HG02943 (cell line): ENCODE data around the gene RSF1.
"Not testable (repeated sequence)": the region's sequence is repeated elsewhere in the genome, so short reads cannot be mapped to it uniquely, and the experiment has no call there.

Experiments
- ATAC-seq: cut with Tn5 transposase; IDR thresholded peaks from one replicate; pipeline ENCODE4 v1.9.1; 2021; ENCODE audit warnings: mild to moderate bottlenecking, low read depth, moderate library complexity; ENCODE audit not compliant: unreplicated experiment

Gene RSF1, protein sequence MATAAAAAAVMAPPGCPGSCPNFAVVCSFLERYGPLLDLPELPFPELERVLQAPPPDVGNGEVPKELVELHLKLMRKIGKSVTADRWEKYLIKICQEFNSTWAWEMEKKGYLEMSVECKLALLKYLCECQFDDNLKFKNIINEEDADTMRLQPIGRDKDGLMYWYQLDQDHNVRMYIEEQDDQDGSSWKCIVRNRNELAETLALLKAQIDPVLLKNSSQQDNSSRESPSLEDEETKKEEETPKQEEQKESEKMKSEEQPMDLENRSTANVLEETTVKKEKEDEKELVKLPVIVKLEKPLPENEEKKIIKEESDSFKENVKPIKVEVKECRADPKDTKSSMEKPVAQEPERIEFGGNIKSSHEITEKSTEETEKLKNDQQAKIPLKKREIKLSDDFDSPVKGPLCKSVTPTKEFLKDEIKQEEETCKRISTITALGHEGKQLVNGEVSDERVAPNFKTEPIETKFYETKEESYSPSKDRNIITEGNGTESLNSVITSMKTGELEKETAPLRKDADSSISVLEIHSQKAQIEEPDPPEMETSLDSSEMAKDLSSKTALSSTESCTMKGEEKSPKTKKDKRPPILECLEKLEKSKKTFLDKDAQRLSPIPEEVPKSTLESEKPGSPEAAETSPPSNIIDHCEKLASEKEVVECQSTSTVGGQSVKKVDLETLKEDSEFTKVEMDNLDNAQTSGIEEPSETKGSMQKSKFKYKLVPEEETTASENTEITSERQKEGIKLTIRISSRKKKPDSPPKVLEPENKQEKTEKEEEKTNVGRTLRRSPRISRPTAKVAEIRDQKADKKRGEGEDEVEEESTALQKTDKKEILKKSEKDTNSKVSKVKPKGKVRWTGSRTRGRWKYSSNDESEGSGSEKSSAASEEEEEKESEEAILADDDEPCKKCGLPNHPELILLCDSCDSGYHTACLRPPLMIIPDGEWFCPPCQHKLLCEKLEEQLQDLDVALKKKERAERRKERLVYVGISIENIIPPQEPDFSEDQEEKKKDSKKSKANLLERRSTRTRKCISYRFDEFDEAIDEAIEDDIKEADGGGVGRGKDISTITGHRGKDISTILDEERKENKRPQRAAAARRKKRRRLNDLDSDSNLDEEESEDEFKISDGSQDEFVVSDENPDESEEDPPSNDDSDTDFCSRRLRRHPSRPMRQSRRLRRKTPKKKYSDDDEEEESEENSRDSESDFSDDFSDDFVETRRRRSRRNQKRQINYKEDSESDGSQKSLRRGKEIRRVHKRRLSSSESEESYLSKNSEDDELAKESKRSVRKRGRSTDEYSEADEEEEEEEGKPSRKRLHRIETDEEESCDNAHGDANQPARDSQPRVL (N-terminal part only)

GRCh38 chr11:77820565-77821348 is at the start of gene RSF1, which contains the start of gene AAMDC:
RSF1 (minus strand) TSS chr11:77820722; CDS start chr11:77820714, 8 bp downstream.
AAMDC (plus strand) TSS chr11:77821144; CDS start chr11:77842497, 21,353 bp downstream.
- ATAC-seq = peak; percentile 77

DNA sequence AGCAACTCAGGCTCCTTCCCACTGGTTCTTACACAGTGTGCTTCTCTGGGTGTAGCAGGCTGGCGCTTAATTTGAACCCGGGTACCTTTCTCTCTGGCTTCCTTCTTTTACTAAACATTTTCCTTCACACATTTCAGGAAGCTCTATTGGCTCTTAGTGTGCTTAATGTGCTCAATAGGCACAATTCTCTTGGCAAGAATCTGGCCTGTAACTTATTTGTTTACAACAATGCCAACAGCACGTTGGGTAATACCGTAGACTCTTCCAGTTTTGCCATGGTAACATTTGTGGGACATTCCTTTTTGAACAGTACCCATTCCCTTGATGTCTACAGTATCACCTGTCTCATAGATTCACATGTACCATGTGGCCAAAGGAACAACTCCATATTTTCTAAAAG is 48.2 kb upstream of the RSF1 start:
- no peak for ATAC-seq

DNA sequence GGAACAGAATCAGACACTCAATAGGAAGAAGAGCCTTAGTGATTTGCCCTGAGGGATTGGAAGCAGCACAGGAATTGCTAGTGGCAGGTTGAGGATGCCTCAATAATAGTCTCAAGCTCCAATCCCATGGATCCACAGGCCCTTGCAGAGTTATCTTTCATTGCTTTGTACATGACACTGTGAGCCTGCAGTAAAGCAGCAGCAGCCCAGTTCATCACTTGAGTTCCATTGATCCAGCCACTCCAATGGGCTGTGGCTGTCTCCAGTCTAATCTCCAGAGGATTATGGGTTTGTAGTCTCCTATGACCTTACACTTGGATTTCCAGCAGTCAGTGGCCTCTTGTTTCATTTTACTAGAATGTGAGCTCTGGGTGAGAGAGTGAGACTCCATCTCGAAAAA is 45.8 kb upstream of the RSF1 start:
- no peak for ATAC-seq

- no peak for ATAC-seq
Observed at GRCh38 chr11:77865805-77866204, 45.3 kb upstream of the RSF1 start.

GRCh38 chr11:77861444-77861843 is 40.9 kb upstream of the RSF1 start:
- not testable (repeated sequence) for ATAC-seq

DNA sequence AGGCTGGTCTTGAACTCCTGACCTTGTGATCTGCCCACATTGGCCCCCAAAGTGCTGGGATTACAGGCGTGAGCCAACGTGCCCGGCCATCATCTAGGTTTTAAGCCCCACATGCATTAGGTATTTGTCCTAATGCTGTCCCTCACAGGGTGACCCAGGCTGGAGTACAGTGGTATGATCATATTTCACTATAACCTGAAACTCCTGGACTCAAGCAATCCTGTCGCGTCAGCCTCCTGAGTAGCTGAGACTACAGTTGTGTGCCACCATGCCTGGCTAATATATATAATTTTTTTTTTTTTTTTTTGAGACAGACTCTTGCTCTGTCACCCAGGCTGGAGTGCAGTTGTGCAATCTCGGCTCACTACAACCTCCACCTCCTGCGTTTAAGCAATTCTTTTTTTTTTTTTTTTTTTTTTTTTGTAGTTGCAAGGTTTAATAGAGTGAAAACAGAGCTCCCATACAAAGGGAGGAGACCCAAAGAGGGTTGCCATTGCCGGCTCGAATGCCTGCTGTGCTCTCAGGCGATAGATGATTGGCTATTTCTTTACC is 37.5 kb upstream of the RSF1 start:
- not testable (repeated sequence) for ATAC-seq

GRCh38 chr11:77854838-77855237 is 34.3 kb upstream of the RSF1 start:
- no peak for ATAC-seq

DNA sequence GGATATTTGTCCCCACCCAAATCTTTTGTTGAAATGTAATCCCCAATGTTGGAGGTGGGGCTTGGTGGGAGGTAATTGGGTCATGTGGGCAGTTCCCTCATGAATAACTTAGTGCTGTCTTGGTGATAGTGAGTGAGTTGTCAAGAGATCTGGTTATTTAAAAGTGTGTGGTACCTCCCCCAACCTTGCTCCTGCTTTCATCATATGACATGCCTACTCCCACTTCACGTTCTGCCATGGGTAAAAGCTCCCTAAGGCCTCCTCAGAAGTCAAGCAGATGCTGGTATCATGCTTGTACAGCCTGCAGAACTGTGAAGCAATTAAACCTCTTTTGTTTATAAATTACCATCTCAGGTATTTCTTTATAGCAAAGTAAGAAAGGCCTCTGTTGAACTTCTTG is 31.0 kb upstream of the RSF1 start:
- ATAC-seq = no peak

- not testable (repeated sequence) for ATAC-seq
Observed at GRCh38 chr11:77843700-77844099, 23.2 kb upstream of the RSF1 start.

DNA sequence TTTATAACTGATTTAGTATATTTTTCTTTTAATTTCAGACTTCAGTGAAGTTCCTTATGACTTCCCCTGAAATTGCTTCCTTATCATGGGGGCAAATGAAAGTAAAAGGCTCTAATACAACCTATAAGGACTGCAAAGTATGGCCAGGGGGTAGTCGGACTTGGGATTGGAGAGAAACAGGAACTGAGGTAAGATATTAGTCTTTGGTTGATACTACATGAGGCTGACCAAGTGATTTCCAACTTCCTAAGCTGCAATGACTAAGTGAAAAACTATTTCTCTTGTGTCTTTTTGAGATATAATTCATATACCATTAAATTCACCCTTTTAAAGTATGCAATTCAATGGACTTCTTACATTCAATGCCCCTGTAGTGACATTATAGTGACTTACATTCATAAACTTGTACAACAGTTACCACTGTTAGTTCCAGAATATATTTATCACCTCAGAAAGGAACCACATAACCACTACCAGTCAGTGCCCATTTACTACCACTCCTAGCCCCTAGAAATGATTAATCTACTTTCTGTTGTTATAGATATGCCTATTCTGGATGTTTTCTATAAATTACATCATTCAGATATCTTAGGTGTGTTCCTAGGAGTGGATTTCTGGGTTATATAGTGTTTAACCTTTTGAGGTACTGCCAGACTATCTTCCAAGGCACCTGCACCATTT is 22.1 kb upstream of the RSF1 start:
- ATAC-seq = no peak

- ATAC-seq = no peak
Observed at GRCh38 chr11:77833302-77833701, 12.8 kb upstream of the RSF1 start.

GRCh38 chr11:77828926-77829325 is 8.4 kb upstream of the RSF1 start:
- ATAC-seq = no peak

- ATAC-seq = no peak
Observed at GRCh38 chr11:77823775-77824174, 3.3 kb upstream of the RSF1 start.

DNA sequence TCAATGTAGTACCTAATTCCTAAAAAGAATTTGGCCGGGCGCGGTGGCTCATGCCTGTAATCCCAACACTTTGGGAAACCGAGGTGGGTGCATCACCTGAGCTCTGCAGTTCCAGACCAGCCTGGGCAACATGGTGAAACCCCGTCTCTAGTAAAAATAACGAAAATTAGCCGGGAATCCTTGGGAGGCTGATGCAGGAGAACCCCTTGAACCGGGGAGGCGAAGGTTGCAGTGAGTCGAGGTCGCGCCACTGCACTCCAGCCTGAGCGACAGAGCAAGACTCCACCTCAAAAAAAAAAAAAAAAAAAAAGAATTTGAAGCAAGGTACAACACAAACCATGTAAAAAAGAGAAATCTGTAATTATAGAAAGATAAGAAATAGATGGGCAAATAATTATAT is 1.6 kb upstream of the RSF1 start:
- not testable (repeated sequence) for ATAC-seq

- no peak for ATAC-seq
Observed at GRCh38 chr11:77821349-77821851, 878 bp upstream of the RSF1 start.

- peak; percentile 12 for ATAC-seq
Observed at GRCh38 chr11:77819921-77820564, 479 bp downstream of the RSF1 start.

DNA sequence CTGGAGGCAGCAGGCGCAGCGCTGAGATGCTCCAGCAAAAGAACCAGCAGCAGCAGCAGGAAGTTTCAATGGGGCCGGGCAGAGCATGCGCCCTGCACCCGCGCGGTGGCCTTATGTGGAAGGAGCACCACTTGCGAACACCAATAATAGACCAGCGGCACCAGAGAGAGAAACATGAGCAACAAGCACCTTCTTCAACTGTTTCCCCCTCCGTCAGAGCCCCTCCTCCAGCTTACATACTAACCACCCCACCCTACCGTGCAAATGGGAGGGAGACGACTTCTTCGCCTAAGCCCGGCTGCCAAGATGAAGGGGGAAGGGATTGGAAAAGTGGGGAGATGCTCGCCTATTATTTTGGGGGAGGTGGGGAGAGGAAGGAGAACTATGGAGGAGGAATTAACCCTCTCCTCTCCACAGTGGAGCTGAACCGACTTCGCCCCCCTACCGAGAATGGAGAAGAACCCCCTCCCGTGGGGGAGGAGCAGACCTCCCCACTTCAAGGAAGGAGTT is 1.1 kb downstream of the RSF1 start:
- ATAC-seq = peak; percentile 48

- no peak for ATAC-seq
Observed at GRCh38 chr11:77815459-77815858, 5.1 kb downstream of the RSF1 start.
